Measurements from ENCODE around the gene CASP2.
A peak's percentile ranks its signal among the peaks of the same experiment; 100 is the strongest.

The CASP2 gene

DNA sequence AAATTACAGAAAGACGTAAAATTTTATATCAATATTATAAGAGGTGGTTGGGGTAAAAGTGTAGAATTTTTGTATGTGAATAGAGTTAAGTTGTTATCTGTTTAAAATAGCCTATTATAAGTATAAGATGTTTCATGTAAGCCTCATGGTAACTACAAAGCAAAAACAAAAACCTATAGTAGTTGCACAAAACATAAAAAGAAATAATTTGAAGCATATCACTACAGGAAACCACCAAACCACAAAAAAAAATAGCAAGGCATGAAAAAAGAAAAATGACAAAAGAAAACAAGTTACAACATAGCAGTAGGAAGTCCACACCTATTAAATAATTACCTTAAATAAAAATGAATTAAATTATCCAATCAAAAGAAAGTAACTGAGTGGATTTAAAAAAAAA lies 37.3 kb upstream of the CASP2 start:
- DNase-seq (ENCODE audit: low read depth), result peak; percentile 34
- TF ChIP-seq POLR2A (IDR thresholded peaks at IDR 0.05; ENCODE audit: extremely low read depth, insufficient read length) (no peak), CTCF (IDR thresholded peaks at IDR 0.05; ENCODE audit: low read depth, low read length) (no peak), MAX (IDR thresholded peaks at IDR 0.05; ENCODE audit: low read depth, low read length) (no peak), MYC (IDR thresholded peaks at IDR 0.05; ENCODE audit: low read depth, low read length) (no peak)
- H3K4me3 ChIP-seq (ENCODE audit: low read depth, low read length), result no peak overlapping the region

DNA sequence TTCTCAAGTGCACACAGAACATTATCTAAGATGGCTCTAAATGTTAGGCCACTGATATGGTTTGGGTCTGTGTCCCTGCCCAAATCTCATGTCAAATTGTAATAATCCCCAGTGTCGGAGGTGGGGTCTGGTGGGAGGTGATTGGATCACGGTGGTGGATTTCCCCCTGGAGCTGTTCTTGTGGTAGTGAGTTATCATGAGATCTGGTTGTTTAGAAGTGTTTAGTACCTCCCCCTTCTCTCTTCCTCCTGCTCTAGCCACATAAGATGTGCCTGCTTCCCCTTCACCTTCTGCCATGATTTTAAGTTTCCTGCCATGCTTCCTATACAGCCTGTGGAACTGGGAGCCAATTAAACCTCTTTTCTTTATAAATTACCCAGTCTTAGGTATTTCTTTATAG lies 36.1 kb upstream of the CASP2 start:
- TF ChIP-seq POLR2A (IDR thresholded peaks at IDR 0.05; ENCODE audit: extremely low read depth, insufficient read length) (no peak), CTCF (IDR thresholded peaks at IDR 0.05; ENCODE audit: low read depth, low read length) (no peak), MYC (IDR thresholded peaks at IDR 0.05; ENCODE audit: low read depth, low read length) (no peak), MAX (IDR thresholded peaks at IDR 0.05; ENCODE audit: low read depth, low read length) (no peak)
- H3K4me3 ChIP-seq (ENCODE audit: low read depth, low read length), result no peak overlapping the region
- no peak for DNase-seq (ENCODE audit: low read depth)

DNA sequence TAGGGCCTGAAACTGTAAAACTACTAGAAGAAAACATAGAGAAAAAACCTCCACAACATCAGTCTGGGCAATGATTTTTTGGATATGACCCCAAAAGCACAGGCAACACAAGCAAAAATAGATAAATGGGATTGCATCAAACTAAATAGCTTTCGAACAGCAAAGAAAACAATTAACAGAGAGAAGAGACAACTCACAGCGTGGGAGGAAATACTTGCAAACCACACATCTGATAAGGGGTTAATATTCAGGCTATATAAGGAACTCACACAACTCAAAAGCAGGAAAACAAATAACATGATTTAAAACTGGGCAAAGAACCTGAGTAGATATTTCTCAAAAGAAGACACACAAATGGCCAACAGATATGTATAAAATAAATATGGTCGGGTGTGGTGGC lies 32.6 kb upstream of the CASP2 start:
- TF ChIP-seq CTCF (IDR thresholded peaks at IDR 0.05; ENCODE audit: low read depth, low read length) (no peak), MAX (IDR thresholded peaks at IDR 0.05; ENCODE audit: low read depth, low read length) (no peak), POLR2A (IDR thresholded peaks at IDR 0.05; ENCODE audit: extremely low read depth, insufficient read length) (no peak), MYC (IDR thresholded peaks at IDR 0.05; ENCODE audit: low read depth, low read length) (no peak)
- peak; percentile 63 for DNase-seq (ENCODE audit: low read depth)
- no peak overlapping the region for H3K4me3 ChIP-seq (ENCODE audit: low read depth, low read length)

DNA sequence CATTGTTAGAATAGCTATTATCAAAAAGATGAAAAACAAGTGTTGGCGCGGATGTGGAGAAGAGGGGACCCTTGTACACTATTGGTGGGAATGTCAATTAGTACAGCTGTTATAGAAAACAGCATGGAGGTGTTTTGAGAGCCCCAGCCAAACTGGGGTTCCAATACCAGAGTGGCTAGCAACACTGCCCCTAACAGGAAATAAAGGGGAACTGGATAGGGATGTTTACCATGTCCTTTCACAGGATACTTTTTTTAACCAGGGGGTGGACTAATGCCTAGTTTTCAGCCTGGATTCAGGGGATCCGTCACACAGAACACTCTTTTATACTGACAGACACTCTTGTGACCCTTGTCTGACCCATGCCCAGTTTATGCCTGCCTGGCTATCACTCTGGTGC lies 31.8 kb upstream of the CASP2 start:
- no peak for TF ChIP-seq POLR2A (IDR thresholded peaks at IDR 0.05; ENCODE audit: extremely low read depth, insufficient read length)
- TF ChIP-seq CTCF (IDR thresholded peaks at IDR 0.05; ENCODE audit: low read depth, low read length), result peak; percentile 40
- TF ChIP-seq MAX (IDR thresholded peaks at IDR 0.05; ENCODE audit: low read depth, low read length), result no peak
- no peak overlapping the region for H3K4me3 ChIP-seq (ENCODE audit: low read depth, low read length)
- peak; percentile 47 for DNase-seq (ENCODE audit: low read depth)

DNA sequence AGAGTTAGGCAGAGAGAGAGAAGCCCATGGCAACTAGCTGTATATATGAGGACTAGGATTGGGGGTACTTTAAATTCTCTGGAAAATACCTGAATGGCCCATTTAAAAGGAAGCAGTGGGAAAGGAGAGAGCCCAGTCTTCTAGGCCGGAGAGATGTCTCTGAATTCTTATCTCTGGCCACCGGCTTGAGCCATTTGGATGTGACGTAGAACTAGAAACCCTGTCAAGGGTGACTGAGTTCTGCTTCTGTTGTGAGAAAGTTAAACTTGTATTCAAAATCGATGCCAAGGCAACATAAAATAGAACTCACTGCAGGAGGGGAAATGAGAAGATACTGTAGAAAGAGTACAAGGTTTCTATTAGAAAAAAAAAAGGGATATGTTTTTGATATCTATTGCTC lies 31.2 kb upstream of the CASP2 start:
- no peak for TF ChIP-seq POLR2A (IDR thresholded peaks at IDR 0.05; ENCODE audit: extremely low read depth, insufficient read length)
- TF ChIP-seq MAX (IDR thresholded peaks at IDR 0.05; ENCODE audit: low read depth, low read length), result no peak
- no peak for TF ChIP-seq CTCF (IDR thresholded peaks at IDR 0.05; ENCODE audit: low read depth, low read length)
- no peak overlapping the region for H3K4me3 ChIP-seq (ENCODE audit: low read depth, low read length)
- DNase-seq (ENCODE audit: low read depth), result no peak

- no peak for TF ChIP-seq MYC (IDR thresholded peaks at IDR 0.05; ENCODE audit: low read depth, low read length)
- TF ChIP-seq CTCF (IDR thresholded peaks at IDR 0.05; ENCODE audit: low read depth, low read length), result no peak
- no peak for TF ChIP-seq POLR2A (IDR thresholded peaks at IDR 0.05; ENCODE audit: extremely low read depth, insufficient read length)
- TF ChIP-seq MAX (IDR thresholded peaks at IDR 0.05; ENCODE audit: low read depth, low read length), result no peak
- no peak overlapping the region for H3K4me3 ChIP-seq (ENCODE audit: low read depth, low read length)
- peak; percentile 48 for DNase-seq (ENCODE audit: low read depth)
Observed at GRCh38 chr7:143257501-143257900, 30.6 kb upstream of the CASP2 start.
